NK-92 treated with Interleukin-12 subunit alpha and Interleukin-12 subunit beta, amount 100 ng/mL, for 24 hours (cell line): Measurements from ENCODE around the gene RFX1.
"Not testable (repeated sequence)": the region's sequence is repeated elsewhere in the genome, so short reads cannot be mapped to it uniquely, and the experiment has no call there.

Experiments
- DNase-seq: peaks from one replicate; lab custom pipeline; 2025; lab: John Stamatoyannopoulos, UW

The RFX1 gene

GRCh38 chr19:13979244-13979615, 26.9 kb downstream of the RFX1 start:
- no peak for DNase-seq

- no peak for DNase-seq
Observed at GRCh38 chr19:13978351-13979243, 27.5 kb downstream of the RFX1 start.

- DNase-seq = no peak
Observed at GRCh38 chr19:13977803-13978202, 28.3 kb downstream of the RFX1 start.

DNA sequence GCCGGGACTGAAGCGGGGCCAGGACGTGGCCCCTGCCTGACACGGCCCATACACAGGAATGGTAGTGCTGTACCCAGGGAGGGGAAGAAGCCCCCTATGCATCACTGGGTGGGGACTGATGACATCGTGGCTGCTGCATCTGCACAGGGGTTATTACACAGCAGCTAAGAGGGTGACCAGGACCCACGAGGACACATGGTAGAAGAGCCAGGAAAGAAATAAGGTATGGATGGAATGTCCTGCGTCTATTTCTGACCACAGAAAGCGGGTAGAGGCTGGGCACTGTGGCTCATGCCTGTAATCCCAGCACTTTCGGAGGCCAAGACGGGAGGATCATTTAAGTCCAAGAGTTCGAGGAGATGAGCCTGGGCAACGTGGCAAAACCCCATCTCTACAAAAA, 29.7 kb downstream of the RFX1 start:
- no peak for DNase-seq

DNA sequence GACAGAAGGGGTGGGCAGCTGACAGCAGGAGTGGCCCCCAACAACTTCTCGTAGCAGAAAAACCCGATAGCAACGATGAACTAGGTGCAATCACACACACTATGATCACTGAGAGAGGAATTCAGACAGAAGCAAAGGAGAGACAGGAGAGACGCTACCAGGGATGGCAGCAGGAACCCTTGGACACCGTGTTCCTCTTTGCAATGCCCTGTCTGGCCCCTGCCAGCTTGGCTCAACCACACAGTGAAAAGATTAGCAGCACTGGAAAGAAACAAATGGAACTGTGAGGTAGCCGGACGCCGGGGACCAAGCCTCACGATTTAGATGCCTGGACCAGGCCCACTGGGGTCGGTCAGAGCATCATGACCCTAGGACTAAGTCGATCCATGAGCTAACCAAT, 30.2 kb downstream of the RFX1 start:
- DNase-seq = no peak

GRCh38 chr19:13974073-13974472, 32.0 kb downstream of the RFX1 start:
- no peak for DNase-seq

DNA sequence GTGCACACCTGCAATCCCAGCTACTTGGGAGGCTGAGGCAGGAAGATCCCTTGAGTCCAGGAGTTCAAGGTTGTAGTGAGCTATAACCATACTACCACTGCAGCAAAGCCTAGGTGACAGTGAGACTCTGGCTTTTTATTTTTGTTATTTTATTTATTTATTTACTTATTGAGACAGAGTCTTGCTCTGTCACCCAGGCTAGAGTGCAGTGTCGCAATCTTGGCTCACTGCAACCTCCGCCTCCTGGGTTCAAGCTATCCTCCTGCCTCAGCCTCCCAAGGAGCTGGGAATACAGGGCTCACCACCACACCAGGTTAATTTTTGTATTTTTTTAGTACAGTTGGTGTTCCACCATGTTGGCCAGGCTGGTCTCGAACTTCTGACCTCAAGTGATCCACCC, 32.6 kb downstream of the RFX1 start:
- DNase-seq = not testable (repeated sequence)

DNA sequence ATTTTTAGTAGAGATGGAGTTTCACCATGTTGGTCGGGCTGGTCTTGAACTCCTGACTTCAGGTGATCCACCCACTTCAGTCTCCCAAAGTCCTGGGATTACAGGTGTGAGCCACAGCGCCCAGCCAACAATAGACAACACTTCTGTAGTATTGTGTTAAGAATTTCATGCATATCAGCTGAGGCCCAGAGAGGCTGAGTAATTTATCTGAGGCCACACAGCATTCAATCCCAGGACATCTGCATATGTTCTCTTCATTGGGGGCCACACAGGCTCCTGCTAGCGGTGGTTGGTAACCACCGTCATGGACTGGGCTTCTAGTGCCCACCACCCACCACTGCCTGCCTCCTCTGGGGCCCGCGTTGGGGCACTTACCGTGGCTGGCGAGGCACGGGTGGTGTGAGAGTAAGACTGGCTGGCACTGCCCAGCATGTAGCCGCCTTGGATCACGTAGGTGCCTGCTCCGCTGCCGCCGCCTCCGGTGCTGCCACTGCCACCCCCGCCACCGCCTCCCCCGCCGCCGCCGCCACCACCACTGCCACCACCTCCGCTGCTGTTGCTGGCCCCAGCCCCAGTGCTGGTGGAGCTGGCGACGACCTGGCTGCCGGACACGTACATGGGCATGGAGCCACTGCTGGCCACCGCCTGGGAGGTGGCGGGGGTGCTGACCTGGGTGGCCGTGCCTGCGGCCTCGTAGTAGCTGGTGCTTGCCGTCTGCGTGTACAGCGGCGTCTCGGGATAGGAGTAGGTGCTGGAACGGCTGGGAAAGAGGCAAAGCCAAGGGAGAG, 33.6 kb downstream of the RFX1 start:
- DNase-seq = no peak

- DNase-seq = not testable (repeated sequence)
Observed at GRCh38 chr19:13971868-13972267, 34.3 kb downstream of the RFX1 start.

DNA sequence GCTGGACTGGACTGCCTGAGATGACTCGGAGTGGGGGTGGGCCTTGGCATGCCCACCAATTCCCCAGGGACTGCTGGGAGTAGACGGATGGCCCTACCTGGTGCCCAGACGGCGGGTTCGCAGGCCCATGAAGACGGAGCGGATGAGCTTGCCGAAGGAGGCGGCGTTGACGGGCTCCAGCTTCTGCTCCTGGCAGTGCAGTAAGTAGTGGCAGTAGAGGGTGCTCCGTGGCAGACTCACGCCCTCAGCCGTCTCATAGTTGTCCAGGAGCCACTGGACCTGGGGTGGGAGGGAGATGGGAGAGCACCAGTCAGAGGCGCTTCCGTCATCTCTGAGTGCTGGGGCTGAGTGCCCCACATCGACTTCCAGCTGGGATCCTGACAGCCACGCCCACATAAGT, 36.2 kb downstream of the RFX1 start:
- no peak for DNase-seq

- DNase-seq = no peak
Observed at GRCh38 chr19:13968999-13969398, 37.1 kb downstream of the RFX1 start.

GRCh38 chr19:13968383-13968935, 37.7 kb downstream of the RFX1 start:
- DNase-seq = no peak

DNA sequence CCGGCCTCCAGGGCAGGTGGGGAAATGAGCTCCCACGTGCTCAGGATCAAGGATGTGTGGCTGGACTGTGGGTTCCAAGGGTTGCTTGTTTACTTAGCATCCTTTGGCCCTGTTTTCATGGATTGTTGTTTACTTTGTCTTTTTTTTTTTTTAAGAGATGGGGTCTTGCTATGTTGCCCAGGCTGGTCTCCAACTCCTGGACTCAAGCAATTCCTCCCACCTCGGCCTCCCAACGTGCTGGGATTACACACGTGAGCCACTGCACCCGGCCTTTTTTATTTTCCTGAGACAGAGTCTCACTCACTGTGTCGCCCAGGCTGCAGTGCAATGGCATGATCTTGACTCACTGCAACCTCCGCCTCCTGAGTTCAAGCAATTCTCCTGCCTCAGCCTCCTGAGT, 38.9 kb downstream of the RFX1 start:
- DNase-seq = not testable (repeated sequence)

DNA sequence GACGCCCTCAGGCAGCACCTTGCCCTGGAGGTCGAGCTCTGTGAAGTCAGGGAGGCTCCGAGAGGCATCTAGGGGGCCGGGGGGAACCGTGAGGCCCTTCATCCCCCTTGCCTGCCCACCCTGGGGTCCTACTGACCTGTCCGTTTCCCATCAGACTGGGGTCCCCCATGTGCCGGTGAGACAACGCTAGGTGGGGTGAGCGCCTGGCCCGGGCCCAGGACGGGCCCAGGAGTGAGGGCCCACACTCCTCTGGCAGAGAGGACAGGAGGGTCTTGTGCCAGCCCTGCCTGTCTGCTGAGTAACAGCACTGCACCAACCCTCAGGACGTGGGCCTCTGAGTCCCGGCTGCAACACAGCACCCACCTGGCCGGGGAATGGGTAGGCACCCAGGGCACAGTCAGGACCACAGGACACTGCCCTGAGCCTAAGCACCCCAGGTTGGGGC, 39.4 kb downstream of the RFX1 start:
- DNase-seq = no peak

DNA sequence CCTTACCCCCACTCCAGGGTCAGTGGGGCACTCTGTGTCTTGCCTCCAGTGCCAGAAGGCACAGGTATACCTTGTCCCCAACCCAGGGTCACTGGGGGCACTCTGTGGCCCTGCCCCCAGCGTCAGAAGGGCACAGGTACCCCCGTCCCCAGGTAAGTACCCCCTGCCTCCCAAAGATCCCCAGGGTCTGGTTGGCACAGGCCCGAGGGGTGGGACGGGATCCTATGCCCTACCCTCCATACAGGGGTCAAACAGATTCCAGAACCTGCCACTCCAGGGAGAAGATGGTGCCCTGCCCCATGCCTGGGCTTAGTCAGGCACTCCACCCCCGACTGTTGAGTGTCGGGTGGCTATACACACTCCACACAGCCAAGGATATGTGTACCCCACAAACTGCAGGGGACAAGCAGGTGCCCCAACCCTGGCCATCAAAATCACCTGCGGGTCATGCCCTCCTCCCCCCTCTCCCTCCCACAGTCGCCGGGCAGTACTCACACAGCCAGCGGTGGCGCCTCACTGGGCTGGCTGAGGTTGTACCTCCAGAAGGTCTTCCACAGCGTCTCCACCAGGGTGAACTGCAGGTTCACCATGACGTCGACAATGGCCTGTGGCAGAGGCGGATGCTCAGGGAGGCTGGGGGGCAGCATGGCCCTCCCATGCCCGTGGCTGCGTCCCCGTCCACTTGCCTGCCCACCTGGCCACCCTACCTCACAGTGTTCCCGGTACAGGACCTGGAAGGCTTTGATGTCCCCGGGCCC, 40.0 kb downstream of the RFX1 start:
- no peak for DNase-seq

DNA sequence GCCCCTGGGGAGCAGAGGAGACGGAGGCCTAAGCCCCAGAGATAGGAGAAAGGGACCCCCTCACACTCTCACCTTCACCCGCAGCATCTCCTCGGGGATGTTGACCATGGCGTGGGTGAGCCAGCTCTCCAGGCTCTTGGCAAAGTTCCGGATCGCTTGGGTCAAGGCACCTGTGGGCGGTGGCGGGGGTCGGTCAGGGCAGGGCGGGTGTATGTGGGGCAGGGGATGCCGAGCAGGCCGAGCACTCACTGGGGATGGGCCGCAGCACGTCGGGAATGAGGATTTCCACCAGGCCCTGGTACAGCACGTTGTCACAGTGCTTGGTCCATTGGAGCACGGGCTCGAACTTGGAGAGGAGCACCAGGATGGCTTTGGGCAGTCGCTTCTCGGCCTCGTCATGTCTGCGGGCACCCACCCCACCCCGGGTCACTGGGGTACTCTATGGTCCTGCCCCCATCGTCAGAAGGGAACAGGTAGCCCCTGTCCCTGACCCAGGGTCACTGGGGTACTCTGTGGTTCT, 40.7 kb downstream of the RFX1 start:
- no peak for DNase-seq

- no peak for DNase-seq
Observed at GRCh38 chr19:13964776-13965175, 41.3 kb downstream of the RFX1 start.

GRCh38 chr19:13963603-13964105, 42.5 kb downstream of the RFX1 start:
- no peak for DNase-seq

DNA sequence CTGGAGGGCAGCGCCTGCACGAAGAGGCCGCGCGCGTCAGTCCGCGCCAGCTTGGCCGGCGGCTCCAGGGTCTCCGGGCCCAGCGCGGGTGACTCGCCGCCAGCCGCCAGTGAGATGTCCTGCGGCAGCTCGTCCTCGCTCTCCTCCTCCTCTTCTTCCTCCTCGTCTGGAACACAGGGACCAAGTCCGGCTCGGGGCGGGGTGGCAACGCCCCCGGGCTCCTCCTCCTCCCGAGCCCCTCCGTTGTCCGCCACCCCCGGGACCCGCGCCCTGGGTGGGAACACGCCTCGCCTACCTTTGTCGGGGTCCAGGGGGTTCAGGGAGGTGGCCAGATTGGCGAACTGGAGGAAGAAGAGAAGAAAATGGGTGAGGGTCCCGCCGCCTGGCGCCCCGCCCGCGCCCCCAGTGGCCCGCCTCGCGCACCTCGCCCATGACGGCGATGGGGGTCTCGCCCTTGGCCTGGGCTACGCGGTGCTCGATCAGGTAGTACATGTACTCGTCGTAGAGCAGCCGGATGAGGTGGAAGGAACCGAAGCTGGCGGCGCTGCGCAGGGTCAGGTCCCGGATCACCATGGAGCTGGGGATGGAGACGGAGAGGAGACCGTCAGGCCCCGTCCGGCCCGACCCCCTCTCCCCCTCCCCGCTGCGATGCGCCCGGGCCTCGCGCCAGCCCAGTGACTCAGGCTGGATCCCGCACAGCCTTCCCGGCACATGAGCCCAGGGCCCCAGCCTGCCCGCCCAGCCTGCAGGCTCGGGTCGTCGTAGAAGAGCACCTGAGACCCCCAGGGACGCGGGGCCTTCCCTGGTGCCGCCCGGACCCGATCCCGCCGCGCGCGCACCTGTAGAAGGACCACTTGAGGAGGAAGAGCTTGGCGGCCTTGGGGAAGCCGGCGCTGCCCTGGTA, 43.2 kb downstream of the RFX1 start:
- no peak for DNase-seq

- no peak for DNase-seq
Observed at GRCh38 chr19:13961826-13962698, 44.1 kb downstream of the RFX1 start.
